ENCODE data around the gene SBF2. TPM values are rescaled to one million over a fixed set of nuclear protein-coding genes. Genes with fewer than 3 reads are reported as not detected.

Gene SBF2
- polyA plus RNA-seq, 1 donor (not counting 4 experiments of a cell fraction or from before 2014, with no cell fraction given), result 24.5 TPM

DNA sequence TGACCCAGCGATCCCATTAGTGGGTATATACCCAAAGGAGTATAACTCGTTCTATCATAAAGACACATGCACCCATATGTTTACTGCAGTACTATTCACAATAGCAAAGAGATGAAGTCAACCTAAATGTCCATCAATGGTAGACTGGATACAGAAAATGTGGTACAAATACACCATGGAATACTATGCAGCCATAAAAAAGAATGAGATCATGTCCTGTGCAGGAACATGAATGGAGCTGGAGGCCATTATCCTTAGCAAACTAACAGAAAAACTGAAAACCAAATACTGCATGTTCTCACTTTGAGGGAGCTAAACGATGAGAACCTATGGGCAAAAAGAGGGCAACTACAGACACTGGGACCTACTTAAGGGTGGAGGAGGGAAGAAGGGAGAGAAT is 146.8 kb downstream of the SBF2 start:
- Histone ChIP-seq H3K27me3 (ENCODE audit: control insufficient read depth, extremely low read depth, insufficient read depth, low read length) (no peaks in the 10 kb centered on the region), H3K9ac (ENCODE audit: control insufficient read depth, extremely low read depth, insufficient read depth, low read length) (no peak overlapping the region), H3K4me2 (ENCODE audit: control insufficient read depth, extremely low read depth, insufficient read depth, low read depth, low read length) (no peak overlapping the region), H3K36me3 (ENCODE audit: control insufficient read depth in 2 of 2, extremely low read depth in 1 of 2, insufficient read depth in 2 of 2, low read length in 2 of 2) (no peaks in the 10 kb centered on the region), H3K79me2 (ENCODE audit: control insufficient read depth, insufficient read depth, low read length) (peaks cover 5% of the 10 kb centered on the region), H3K9me3 (ENCODE audit: control insufficient read depth, low read depth, low read length) (no peaks in the 10 kb centered on the region), H4K20me1 (ENCODE audit: control insufficient read depth, extremely low read depth, insufficient read depth, low read length) (no peaks in the 10 kb centered on the region), H3K4me3 (ENCODE audit: control insufficient read depth in 2 of 3, extremely low read depth in 1 of 3, insufficient read depth in 2 of 3, low read depth in 1 of 3, low read length in 3 of 3) (no peak overlapping the region), H3K9me1 (ENCODE audit: control insufficient read depth, extremely low read depth, insufficient read depth, low read length) (no peaks in the 10 kb centered on the region), H3K4me1 (ENCODE audit: control insufficient read depth, extremely low read depth, insufficient read depth, low read length) (no peaks in the 10 kb centered on the region), H2AFZ (ENCODE audit: control insufficient read depth, low read length) (no peak overlapping the region), H3K27ac (ENCODE audit: control insufficient read depth, insufficient read depth, low read length) (no peak overlapping the region)
- TF ChIP-seq, protein P1, sequence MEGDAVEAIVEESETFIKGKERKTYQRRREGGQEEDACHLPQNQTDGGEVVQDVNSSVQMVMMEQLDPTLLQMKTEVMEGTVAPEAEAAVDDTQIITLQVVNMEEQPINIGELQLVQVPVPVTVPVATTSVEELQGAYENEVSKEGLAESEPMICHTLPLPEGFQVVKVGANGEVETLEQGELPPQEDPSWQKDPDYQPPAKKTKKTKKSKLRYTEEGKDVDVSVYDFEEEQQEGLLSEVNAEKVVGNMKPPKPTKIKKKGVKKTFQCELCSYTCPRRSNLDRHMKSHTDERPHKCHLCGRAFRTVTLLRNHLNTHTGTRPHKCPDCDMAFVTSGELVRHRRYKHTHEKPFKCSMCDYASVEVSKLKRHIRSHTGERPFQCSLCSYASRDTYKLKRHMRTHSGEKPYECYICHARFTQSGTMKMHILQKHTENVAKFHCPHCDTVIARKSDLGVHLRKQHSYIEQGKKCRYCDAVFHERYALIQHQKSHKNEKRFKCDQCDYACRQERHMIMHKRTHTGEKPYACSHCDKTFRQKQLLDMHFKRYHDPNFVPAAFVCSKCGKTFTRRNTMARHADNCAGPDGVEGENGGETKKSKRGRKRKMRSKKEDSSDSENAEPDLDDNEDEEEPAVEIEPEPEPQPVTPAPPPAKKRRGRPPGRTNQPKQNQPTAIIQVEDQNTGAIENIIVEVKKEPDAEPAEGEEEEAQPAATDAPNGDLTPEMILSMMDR (optimal IDR thresholded peaks at IDR 0.05 in 1 of 3, IDR thresholded peaks at IDR 0.05 in 1 of 3, conservative IDR thresholded peaks at IDR 0.05 in 1 of 3; ENCODE audit: extremely low read depth in 1 of 3, insufficient read depth in 2 of 3, low read length in 3 of 3), result no peak
- TF ChIP-seq EZH2 (IDR thresholded peaks at IDR 0.05; ENCODE audit: low read length), result no peak
- FAIRE-seq, result no peak
- dilution Hi-C loops (cut with MboI; ENCODE audit: extremely low pct_ligation_motif_present, low sequenced_read_pairs), result no loop called here
- no peak for DNase-seq (ENCODE audit: low read depth, low spot score)

- TF ChIP-seq, protein P1 (optimal IDR thresholded peaks at IDR 0.05 in 1 of 3, IDR thresholded peaks at IDR 0.05 in 1 of 3, conservative IDR thresholded peaks at IDR 0.05 in 1 of 3; ENCODE audit: extremely low read depth in 1 of 3, insufficient read depth in 2 of 3, low read length in 3 of 3), result no peak
- TF ChIP-seq EZH2 (IDR thresholded peaks at IDR 0.05; ENCODE audit: low read length), result no peak
- FAIRE-seq, result no peak
Observed at GRCh38 chr11:10144954-10145353, 149.1 kb downstream of the SBF2 start.

More at GRCh38 chr11:10144954-10145353, 149.1 kb downstream of the SBF2 start:
- H3K4me3 ChIP-seq (ENCODE audit: control insufficient read depth in 2 of 3, extremely low read depth in 1 of 3, insufficient read depth in 2 of 3, low read depth in 1 of 3, low read length in 3 of 3), result no peak overlapping the region
- no peak overlapping the region for H2AFZ ChIP-seq (ENCODE audit: control insufficient read depth, low read length)
- peaks cover 7% of the 10 kb centered on the region for H3K4me1 ChIP-seq (ENCODE audit: control insufficient read depth, extremely low read depth, insufficient read depth, low read length)
- dilution Hi-C loops (cut with MboI; ENCODE audit: extremely low pct_ligation_motif_present, low sequenced_read_pairs), result no loop called here
- no peaks in the 10 kb centered on the region for H3K9me3 ChIP-seq (ENCODE audit: control insufficient read depth, low read depth, low read length)
- H3K27me3 ChIP-seq (ENCODE audit: control insufficient read depth, extremely low read depth, insufficient read depth, low read length), result no peaks in the 10 kb centered on the region
- H4K20me1 ChIP-seq (ENCODE audit: control insufficient read depth, extremely low read depth, insufficient read depth, low read length), result no peaks in the 10 kb centered on the region
- no peak overlapping the region for H3K4me2 ChIP-seq (ENCODE audit: control insufficient read depth, extremely low read depth, insufficient read depth, low read depth, low read length)
- H3K36me3 ChIP-seq (ENCODE audit: control insufficient read depth in 2 of 2, extremely low read depth in 1 of 2, insufficient read depth in 2 of 2, low read length in 2 of 2), result no peaks in the 10 kb centered on the region
- H3K27ac ChIP-seq (ENCODE audit: control insufficient read depth, insufficient read depth, low read length), result no peak overlapping the region
- DNase-seq (ENCODE audit: low read depth, low spot score), result no peak
- H3K79me2 ChIP-seq (ENCODE audit: control insufficient read depth, insufficient read depth, low read length), result peaks cover 5% of the 10 kb centered on the region
- no peak overlapping the region for H3K9ac ChIP-seq (ENCODE audit: control insufficient read depth, extremely low read depth, insufficient read depth, low read length)
- no peaks in the 10 kb centered on the region for H3K9me1 ChIP-seq (ENCODE audit: control insufficient read depth, extremely low read depth, insufficient read depth, low read length)

Data from keratinocyte (primary cell).